ENCODE results near the gene ZNF275.
A peak's percentile ranks its signal among the peaks of the same experiment; 100 is the strongest.
"Not testable (repeated sequence)": the region's sequence is repeated elsewhere in the genome, so short reads cannot be mapped to it uniquely, and the experiment has no call there.

Gene ZNF275

GRCh38 chrX:153318811-153319210, 15.1 kb upstream of the ZNF275 start:
- no peak for FAIRE-seq

DNA sequence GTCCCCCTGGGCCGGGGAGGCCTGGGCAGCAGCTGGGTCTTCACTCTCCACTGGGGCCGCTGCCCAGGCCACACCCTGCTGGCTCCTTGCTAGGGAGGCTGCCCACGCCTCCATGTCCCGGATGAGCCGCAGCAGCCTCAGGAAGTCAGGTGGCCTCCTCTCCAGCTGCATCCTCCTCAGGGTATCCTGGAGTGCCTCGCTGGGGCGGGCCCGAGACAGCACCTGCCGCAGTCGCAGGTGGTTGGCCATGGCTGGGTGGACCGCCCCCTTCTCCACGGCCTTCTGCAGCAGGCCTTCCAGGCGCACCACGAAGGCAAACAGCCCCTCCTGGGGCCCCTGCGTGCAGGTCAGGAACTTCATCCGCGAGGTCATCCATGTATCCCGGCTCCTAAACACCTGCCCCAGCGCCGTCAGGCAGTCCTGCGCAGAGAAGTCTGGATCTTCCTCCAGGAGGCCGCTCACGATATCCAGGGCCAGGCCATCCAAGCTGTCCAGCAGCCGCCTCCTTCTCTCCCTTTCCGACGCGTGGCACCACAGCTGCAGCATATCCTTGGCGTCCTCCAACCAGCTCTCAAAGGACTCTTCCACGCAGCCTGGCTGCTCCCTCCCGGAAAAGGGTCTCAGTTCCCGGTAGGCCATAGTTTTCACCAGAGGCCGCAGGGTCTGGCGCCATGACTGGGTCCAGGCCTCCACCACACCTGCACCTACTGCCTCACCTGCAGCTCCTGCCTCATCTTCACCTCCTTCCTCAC, 14.5 kb upstream of the ZNF275 start:
- FAIRE-seq: no peak
- DNase-seq (ENCODE audit: insufficient read length, low spot score): no peak

More at GRCh38 chrX:153318811-153319210, 15.1 kb upstream of the ZNF275 start:
- DNase-seq (ENCODE audit: insufficient read length, low spot score): no peak

DNA sequence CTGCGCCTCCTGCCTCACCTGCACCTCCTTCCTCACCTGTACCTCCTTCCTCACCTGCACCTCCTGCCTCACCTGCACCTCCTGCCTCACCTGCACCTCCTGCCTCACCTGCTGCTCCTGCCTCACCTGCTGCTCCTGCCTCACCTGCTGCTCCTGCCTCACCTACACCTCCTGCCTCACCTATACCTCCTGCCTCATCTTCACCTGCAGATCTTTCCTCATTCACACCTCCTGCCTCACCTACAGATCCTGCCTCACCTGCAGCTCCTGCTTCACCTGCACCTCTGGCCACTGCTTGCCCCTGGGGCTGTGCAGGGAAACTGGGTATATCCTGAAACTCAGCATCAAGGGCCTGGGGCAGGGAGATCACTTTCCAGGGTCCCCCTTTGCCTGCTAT, 13.9 kb upstream of the ZNF275 start:
- not testable (repeated sequence) for DNase-seq (ENCODE audit: insufficient read length, low spot score); FAIRE-seq

- FAIRE-seq (no peak), DNase-seq (ENCODE audit: insufficient read length, low spot score) (no peak)
Observed at GRCh38 chrX:153320555-153321184, 13.3 kb upstream of the ZNF275 start.

GRCh38 chrX:153321381-153322124, 12.4 kb upstream of the ZNF275 start, which contains the start of gene PNMA6F:
Gene PNMA6F, minus strand, starts transcription at chrX:153321767. Its CDS starts 1,093 bp downstream, at chrX:153320674.
- FAIRE-seq: no peak
- DNase-seq (ENCODE audit: insufficient read length, low spot score): no peak

- DNase-seq (ENCODE audit: insufficient read length, low spot score): no peak
- FAIRE-seq: no peak
Observed at GRCh38 chrX:153327561-153327960, 6.4 kb upstream of the ZNF275 start.

- FAIRE-seq (peak; percentile 18), DNase-seq (ENCODE audit: insufficient read length, low spot score) (no peak)
Observed at GRCh38 chrX:153333266-153333665, 687 bp upstream of the ZNF275 start.

DNA sequence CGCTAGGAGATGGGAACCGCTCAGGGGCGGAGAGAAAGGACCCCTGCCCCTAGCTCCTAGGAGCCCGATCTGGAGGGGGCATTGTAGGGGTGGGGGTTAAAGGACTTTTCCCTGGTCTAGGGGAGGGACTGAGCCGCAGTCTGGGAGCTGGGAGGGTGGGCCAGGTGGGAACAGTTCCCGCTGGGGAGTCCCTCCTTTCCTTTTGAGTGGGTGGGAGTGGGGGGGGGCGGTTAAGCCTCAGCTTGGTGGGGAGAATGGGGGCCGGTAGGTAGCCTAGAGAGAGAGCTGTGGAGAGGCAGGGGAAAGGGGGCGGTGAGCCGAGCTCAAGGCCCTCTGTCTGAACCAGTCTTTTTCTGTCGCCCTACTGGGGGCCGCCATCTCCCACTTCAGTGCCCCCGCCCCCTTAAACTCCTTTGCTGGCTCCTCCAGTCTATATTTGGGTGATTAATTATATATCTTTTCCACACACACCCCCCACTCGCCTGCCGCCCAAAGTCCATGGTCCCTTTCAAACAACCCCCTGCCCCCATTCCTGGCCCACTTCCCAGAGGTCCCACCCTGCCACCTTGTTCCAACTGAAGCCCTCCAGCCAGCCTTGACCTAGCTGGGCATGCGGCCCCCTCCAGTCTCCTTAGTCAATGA, 822 bp downstream of the ZNF275 start:
- DNase-seq (ENCODE audit: insufficient read length, low spot score) (no peak), FAIRE-seq (peak; percentile 64)

GRCh38 chrX:153336121-153336894, 2.4 kb downstream of the ZNF275 start:
- DNase-seq (ENCODE audit: insufficient read length, low spot score): peak; percentile 24
- FAIRE-seq: peak; percentile 93

DNA sequence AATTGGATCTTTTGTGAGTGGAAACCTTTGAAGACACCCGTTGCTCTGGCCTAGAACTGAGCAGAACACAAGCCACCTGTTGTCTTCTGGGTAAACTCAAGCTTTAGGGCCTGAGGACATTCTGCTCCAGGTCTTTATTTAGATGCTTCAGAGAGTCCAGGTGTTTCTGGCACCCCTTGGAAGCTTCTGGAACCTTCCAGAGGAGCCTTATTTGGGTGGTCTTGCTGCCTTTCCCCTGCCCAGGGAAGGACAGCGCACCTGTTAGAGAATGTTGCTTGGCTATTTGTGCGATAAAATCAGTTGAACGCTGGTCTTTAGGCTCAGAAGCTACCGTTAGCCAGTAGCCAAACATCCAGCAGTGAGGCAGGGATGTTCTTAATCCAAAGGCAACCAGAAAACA, 3.0 kb downstream of the ZNF275 start:
- FAIRE-seq: peak; percentile 75
- no peak for DNase-seq (ENCODE audit: insufficient read length, low spot score)

DNA sequence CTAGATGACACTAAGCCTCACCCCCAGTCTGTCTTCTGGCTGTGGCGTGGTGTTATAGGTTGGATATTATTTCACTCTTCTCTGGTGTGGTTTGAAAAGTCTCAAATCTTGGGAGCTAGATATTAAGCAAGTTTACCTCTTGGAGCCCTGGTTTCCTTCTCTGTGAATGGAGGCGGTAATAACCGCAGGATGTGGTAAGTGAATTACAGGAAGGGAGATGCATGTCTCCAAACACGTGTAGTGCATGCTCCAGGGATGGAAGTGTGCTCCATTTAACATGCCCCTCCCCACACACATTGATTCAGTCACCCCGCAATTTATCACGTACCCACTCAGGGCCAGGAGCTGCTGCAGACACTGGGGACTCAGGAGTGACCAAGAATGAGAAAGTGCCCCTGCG, 4.9 kb downstream of the ZNF275 start:
- DNase-seq (ENCODE audit: insufficient read length, low spot score): no peak
- no peak for FAIRE-seq

GRCh38 chrX:153339662-153340061, 5.7 kb downstream of the ZNF275 start:
- no peak for FAIRE-seq

GRCh38 chrX:153340111-153340510, 6.2 kb downstream of the ZNF275 start:
- FAIRE-seq: no peak
- no peak for DNase-seq (ENCODE audit: insufficient read length, low spot score)

More at GRCh38 chrX:153339662-153340061, 5.7 kb downstream of the ZNF275 start:
- DNase-seq (ENCODE audit: insufficient read length, low spot score): no peak

- DNase-seq (ENCODE audit: insufficient read length, low spot score) (no peak), FAIRE-seq (peak; percentile 4)
Observed at GRCh38 chrX:153342762-153343558, 9.0 kb downstream of the ZNF275 start.

DNA sequence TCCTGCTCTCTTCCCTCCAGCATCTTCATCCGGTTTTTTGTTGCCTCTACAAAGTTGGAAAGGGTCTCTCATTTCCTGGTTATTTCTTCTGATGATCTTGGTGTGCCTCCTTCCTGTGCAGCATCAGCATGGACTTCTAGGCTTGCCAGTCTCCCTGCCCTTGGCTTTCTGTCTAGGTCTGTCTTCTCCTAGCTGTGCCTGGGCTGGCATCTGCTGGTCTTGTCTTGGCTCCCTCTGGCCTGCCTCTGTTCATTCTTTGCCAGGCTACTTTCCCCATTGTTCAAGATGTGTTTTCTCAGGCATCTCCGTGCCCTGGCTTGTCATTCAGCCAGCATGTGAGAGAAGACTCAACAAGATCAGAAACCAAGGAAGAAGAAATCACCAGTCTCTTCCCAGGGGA, 9.7 kb downstream of the ZNF275 start:
- DNase-seq (ENCODE audit: insufficient read length, low spot score) (no peak), FAIRE-seq (no peak)

DNA sequence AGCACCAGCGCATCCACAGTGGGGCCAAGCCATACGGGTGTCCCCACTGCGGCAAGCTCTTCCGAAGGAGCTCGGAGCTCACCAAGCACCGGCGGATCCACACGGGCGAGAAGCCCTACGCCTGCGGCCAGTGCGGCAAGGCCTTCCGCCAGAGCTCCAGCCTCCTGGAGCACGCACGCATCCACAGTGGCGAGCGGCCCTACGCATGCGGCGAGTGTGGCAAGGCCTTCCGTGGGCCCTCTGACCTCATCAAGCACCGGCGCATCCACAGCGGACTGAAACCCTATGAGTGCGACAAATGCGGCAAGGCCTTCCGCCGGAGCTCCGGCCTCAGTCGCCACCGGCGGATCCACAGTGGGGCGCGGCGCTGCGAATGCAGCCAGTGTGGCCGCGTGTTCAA, 13.6 kb downstream of the ZNF275 start:
- no peak for FAIRE-seq

DNA sequence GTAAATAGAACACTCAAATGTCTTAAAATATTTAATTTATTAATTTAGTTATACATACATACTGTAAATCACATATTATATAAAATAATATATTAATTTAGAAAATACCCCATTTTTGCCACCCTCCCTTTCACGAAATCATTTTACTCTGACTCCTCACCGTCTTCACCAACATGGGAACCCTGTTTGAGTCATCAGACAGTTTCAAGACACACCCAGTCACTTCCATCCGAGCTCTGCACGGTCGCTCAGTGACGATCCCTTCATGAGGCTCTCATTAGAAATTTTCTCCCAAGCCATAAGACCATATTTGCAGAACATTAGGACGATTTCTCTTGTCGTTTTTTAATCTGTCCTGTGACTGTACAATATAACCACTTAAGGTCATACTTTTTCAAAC, 14.5 kb downstream of the ZNF275 start:
- no peak for DNase-seq (ENCODE audit: insufficient read length, low spot score)
- FAIRE-seq: no peak

More for the DNA sequence above, 13.6 kb downstream of the ZNF275 start:
- DNase-seq (ENCODE audit: insufficient read length, low spot score): no peak

DNA sequence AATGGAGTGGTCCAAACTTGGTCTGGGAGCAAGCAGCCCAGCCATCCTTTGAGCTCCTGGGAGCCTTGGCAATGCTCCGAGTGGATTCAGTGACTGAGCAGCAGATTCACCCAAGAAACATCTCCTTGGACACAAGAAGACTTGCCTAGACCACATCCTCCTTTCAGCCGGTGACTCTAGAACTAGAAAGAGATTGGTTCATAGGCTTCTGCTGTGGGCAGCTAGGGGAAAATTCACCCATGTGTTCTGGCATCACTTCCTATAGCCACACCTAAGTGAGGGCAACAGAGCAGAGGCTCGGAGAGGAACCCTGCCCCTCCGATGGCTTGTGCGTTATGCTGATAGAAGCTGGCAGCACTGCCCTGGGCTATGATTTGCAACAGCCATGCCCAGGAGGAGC, 16.0 kb downstream of the ZNF275 start:
- FAIRE-seq (no peak), DNase-seq (ENCODE audit: insufficient read length, low spot score) (no peak)

GRCh38 chrX:153351981-153352380, 18.0 kb downstream of the ZNF275 start:
- no peak for DNase-seq (ENCODE audit: insufficient read length, low spot score)
- no peak for FAIRE-seq

Measured in GM19239 (cell line).